HG03097 (cell line): ENCODE data around the gene DEDD.
A peak's percentile ranks its signal among the peaks of the same experiment; 100 is the strongest.

Experiments
- ATAC-seq: cut with Tn5 transposase; IDR thresholded peaks from one replicate; pipeline ENCODE4 v1.9.1; 2021; ENCODE audit not compliant: unreplicated experiment, low FRiP score

The DEDD gene

DNA sequence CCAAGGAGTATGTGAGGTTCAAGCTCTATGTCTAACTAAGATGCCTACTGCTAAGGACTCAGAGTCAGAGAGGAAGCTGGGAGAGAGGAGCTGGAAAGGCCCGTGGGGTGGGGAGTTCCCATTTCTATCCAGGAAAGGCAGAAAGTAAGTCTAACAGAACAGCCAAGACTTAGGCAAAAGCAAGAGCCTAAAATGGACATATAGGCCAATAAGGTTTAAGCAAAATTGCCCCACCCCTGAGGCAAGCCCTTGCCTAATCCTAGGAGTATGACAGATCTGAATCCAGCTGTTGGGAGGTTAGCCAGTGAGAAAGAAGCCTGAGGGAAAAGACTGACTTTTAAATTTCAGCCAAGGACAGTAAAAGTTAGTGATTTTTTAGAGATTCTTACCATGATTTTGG lies 35.9 kb downstream of the DEDD start:
- ATAC-seq: no peak

DNA sequence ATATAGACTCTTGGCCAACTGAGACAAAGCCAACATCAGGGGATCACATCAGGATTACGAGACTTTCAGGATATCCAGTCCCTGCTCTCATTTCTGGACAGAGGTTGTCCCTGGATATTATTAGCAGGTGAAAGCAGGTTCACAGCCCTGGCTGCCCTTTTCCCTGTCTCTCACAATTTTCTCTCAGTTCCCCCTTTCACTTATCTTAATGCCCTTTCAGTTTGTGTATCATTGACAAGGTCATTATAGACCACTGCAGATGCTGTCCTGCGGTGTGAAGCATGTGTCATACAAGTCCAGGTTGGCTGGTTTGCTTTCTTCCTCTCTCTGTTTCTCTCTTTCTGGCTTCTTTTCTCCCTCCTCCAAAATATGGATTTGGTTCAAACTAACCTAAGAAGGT lies 36.5 kb downstream of the DEDD start:
- ATAC-seq: peak; percentile 27

DNA sequence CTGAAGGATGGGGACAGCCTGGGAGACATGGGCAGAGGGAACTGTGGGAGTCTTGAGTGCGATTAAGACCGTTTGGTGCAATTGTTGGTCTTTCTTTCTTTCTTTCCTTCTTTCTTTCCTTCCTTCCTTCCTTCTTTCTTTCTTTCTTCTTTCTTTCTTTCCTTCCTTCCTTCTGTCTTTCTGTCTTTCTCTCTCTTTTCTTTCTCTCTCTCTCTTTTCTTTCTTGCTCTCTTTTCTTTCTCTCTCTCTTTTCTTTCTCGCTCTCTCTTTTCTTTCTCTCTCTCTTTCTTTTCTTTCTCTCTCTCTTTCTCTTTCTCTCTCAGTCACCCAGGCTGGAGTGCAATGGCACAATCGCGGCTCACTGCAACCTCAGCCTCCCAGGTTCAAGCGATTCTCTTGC lies 37.2 kb downstream of the DEDD start:
- ATAC-seq: no peak

DNA sequence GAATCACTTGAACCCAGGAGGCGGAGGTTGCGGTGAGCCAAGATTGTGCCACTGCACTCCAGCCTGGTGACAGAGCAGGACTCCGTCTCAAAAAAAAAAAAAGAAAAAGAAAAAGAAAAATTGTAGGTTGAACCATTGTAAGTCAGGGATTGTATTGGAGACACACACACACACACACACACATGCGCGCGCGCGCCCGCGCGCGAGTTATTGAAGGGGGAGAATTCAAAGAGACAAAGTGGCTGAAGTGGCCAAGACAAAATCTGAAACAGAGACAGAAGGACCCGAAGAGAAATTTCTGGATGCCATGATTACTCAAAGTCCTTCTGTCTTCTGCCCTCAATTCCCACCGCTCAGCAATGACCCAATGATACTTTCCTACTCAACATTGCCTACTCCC lies 38.0 kb downstream of the DEDD start:
- no peak for ATAC-seq

DNA sequence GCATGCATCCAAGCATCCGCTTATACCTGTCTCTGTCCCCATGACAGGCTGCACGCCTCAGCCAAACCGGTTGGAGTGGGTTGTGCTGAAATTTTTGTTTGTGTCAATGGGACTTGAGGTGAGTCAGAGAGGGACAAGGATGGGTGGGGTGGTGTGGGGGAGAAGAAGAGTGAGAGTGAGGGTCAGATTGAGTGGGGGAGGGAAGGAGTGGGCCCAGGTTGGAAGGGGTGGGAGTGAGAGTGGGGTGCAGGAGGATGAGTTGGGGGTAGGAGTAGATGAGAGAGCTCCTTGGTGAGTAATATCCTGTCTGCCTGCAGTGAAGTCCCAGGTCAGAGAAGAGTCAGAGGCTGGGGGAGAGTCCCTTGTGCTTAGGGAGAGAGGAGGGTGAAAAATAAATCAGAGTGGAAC lies 39.8 kb downstream of the DEDD start:
- no peak for ATAC-seq

DNA sequence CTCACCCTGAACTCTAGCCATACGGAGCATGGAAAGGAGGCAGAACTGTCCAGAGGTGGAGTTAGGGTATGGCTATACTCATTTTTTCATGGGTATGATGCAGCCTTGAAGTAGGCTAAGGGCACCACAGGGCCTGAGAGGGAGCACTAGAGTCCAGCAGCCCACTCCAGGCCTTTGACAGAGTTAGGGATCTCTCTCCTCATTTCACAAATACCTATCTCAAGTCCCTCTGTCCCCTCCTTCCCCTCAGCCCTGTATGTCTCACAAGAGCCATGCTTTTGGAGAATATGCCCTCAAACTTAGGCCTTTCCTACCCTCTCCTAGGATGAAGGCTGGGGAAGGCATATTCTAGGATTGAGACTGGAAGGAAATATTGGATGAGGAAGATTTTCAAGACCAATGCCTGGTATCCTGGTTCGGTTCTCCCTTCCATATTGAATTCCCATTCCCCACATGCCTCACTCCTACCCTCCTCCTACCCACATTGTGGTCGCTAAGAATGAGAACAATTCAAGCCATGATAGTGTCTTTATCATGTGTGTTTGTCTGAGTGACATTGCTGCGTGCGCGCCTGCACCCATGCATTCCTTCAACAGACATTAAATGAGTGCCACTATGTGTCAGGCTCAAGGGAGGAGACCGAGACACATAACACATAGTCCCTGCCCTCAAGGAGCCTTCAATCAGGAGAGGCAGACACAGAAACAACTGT lies 40.5 kb downstream of the DEDD start:
- ATAC-seq: no peak

DNA sequence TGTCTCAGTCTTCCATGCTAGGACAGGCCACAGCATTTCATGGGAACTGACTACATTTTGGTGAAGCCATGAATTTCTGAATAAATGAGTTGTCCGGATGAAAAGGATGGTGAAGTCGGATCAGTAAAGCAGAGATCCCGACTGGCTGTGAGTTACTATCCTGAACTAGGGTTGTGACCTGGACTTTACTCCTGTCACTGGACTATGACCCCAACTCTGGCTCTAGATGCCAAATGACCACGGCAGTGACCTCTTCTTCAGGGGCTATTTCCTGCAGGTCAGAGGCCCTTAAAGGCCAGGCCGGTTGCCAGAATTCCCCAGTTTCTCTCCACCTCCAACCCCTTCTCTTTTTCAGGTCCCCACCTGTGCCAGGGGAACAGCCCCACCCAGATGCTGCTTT lies 41.4 kb downstream of the DEDD start:
- ATAC-seq: no peak

DNA sequence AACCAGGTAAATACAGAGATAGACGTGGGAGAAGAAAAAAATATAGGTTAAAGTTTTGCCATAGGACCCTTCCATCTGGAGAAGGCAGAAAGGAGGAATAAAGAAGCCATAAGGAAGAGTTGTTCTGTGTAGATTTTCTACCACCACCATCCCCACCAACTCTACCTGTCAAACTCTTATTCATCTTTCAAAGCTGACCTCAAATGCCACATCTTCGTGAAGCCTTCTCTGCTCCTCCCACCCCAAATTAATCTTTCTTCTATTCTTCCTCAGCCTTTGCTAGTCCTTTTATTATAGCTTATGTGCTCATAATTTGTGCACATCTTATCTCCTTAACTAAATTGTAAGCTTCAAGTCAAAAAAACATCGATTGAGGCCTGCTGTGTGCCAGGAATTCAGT lies 41.9 kb downstream of the DEDD start:
- no peak for ATAC-seq

DNA sequence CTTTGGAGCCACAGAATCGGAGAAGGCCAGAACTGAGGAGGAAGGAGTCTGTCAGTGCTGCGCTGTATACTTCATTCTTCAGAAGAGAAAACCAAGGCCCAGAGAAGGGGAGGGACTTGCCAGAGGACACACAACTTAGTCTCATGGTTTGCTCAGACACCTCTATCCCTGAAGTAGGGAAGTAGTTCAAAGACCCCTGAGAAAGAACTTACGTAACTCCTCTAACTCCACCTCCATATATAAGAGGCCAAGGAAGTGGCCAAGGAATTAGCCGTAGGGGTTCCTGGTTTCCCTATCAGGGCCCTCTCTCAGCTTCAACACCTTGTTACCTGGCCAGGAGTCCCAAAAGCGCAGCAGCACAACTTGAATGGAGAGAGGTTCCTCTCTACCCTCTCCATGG lies 42.5 kb downstream of the DEDD start:
- no peak for ATAC-seq

DNA sequence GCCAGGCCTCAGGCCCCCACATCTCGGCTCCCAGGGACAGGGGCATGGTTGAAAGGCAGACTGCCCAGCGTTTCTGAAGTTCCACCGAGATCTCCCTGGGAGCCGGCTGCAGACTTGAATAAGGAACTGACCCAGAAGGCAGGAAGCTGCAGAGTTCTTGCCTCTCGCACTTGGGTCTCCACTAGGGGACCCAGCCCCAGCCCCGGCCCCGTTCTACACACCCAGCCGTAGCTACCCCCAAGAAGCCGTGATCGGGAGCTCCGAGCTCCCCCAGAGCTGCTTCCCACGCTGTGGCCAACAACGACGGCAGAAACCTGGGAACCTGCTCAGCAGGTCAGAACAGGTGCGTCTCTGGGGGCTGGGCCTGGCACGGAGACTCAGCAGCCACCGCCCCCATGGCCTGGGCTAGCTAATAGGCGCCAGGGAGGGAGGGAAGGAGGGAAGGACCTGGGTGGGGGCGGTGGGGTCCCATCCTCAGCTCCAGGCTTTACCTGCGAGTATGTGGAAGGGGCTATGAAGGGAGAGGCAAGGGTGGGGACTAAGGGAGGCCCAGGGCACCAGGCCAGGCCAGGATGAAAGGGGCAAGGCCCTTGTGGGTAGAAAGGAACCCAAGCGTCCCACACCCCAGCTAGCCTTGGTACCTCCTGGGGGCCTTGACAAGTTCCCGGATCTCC lies 43.1 kb downstream of the DEDD start, which contains the start of gene NECTIN4:
Gene NECTIN4, minus strand, starts transcription at position 308 of the 674 bp plus-strand sequence. Its CDS starts 262 bp downstream, at position 46.
- ATAC-seq: no peak

DNA sequence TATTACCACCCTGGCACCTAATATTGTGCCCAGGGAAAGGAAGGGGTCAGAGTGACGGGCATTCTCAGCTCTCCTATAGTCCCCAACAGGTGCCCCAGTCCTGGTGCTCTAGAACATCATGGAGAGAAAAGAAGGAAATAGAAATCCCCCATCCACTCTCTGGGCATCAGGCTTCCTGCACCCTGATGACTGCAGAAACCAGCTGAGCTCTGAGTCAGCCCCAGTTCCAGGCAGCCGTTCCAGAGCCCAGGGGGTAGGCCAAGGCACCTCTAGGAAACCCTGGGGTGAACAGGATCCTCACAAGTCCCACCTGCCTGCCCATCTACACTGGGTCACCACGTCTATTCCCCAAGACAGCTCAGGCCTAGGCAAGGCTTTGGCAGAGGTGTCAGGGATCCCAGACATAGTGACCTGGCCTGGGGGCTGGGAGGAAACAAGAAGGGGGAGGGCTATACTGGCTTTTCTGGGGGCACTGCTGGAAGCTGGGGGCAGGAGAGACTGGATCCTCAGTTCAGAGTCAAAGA lies 43.8 kb downstream of the DEDD start:
- ATAC-seq: no peak

DNA sequence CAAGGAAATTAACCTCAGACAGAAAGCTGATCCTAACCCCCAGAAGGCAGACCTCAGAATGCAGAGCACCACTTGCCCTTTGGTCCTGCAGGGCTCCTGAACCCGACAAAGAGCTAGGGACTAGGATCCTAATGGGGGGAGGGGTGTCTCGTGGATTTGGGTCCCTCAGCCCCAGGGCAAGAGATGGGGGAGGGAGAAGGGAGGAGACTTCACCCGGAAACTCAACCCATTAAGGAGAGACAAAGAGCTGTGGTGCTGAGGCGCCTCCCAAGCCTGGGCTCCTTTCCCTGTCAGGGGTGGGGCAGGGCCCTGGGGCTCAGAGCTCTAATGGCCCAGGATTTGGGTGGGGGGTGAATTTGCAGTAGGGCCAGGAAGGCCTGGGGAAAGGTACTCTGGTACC lies 46.0 kb downstream of the DEDD start:
- no peak for ATAC-seq

DNA sequence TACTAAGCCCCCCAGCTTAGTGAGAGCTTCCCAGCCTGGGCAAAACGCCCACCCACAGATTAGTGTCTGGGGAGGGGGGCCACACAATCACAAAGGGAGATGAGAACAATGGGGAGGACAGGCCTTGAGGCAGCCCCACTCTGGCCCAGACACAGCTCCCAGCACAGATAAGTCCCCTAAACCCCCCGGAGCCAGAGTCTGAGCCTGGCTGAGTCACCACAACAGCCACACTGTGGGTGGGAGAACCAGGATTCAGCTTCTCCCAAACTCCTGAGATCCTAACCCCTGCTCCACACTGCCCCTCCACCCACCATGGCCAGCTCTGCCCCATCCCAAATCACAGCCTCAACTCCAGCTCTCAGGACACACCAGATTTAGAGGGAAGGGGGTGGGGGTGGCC lies 47.3 kb downstream of the DEDD start:
- ATAC-seq: no peak

DNA sequence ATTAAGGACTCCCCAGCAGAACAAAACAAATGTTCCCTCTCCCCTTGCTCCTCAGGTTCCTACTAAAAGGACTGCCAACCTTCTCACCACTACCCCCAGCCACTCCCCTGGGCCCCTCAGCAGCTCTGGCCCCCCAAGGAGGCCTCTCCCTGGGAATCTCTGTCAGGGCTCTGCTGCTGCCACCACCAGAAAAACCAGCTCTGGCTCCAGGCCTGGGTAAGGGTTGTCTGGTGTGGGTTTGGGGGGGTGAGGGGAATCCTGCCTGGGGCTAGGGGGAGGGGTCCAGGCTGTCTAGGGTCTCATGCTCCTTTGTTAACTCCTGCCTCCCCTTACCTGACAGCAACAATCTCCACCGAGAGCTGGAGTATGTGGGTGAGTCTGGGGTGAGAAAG lies 47.9 kb downstream of the DEDD start:
- no peak for ATAC-seq

DNA sequence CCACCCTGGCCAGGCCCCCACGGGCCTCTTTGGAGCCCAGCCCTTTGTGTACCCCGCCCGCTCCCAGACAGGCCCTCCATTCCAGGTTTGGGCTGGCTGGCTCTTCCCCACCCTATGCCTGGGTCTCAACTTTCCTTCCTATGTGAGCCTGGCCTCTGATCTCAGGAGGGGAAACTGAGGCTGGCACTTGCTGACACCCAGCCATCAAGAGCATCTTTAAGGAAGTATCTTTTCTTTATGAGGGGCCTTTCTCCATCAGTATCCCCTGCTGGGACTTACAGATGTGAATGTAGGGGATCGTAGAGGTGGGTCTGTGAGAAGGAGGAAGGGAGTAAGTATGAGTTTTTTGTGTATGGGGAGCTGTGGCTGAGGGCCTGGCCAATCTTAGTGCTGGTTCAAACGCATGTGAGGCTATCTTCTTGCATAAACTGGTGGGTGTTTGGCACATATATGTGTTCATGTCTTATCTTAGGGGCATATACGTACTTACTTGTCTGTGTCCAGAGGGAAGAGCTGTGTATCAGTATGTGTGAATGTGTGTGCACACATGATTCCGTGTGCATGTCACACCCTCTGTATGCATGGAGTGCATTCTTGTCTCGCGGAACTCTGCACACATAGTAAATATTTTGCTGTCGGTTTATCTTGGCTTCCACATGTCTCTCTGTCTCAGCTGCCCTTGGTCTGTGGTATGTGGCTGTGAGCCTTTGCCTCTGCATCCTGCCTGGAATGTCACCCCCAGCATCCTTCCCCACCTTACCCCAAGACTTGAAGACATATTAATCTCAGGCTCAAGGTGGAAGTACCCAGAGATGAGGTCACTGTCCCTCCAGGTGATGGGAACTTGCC lies 48.5 kb downstream of the DEDD start:
- ATAC-seq: no peak

DNA sequence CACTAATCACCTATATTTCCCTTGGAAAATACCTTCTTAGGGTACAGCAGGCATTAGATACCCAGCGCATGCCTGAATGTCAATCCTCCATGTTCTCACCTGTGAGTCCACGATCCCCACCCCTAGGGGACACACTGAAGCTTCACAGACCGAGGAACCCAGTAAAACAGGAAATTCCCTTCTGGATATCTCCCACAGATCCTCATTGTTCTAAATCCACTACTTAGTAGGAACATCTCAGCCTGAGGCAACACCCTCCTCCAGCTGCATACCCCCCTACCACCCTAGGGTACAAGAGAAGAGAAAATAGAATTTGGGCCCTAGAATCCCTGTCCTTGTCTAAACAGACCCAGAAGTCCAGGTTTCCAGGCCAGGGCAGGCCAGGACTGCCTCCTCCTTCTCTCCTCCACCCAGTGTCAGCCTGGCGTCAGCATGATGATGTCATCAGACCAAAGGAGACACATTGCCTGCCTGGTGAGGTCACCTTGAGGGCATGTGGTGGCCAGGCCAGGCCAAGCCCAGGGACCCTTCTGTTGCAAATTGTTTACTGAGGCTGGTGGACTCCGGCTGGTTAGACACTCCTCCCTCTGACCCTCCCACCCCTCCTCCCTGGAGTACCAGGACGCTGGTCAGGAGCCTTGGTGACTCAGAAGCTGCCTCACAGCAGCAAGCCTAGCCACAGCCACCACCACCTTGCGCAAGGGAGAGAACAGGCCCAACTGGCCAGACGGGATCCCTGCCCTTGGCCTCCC lies 49.3 kb downstream of the DEDD start:
- no peak for ATAC-seq

DNA sequence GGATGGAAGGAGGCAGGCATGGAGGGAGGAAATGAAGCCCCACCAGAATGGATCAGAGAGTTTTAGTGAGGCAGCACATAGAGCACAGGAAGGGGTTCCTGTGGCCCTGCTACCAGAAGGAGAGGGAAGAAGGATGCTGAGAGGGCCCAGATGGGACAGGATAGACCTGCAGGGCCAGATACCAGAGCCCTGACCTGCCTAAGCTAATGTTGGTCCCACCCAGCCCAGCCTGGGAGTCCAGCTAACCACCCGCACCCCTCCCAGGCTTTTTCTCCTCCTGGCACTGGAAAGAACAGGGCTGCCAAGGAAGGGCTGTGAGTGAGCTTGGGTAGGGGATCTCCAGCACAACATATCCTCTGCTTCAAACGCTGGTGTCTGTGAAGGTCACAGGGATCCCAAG lies 50.0 kb downstream of the DEDD start:
- ATAC-seq: no peak

DNA sequence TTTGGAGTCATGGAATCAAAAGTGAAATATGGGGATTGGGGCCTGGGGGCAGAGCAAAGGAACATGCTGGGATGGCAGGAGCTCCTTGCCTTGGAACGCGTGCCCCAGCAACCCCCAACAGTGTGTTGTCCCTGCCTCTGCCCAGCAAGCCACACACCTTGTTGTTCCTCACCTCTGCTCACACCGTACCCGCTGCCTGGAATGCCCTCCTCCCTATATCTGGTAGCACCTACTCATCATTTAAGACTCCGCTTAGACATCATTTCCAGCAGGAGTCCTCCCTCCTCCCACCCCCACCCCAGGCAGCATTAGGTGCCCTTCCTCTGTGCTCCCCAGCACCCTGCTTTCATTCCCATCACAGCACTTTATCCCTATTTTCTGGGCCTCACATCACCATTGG lies 50.9 kb downstream of the DEDD start:
- ATAC-seq: no peak

DNA sequence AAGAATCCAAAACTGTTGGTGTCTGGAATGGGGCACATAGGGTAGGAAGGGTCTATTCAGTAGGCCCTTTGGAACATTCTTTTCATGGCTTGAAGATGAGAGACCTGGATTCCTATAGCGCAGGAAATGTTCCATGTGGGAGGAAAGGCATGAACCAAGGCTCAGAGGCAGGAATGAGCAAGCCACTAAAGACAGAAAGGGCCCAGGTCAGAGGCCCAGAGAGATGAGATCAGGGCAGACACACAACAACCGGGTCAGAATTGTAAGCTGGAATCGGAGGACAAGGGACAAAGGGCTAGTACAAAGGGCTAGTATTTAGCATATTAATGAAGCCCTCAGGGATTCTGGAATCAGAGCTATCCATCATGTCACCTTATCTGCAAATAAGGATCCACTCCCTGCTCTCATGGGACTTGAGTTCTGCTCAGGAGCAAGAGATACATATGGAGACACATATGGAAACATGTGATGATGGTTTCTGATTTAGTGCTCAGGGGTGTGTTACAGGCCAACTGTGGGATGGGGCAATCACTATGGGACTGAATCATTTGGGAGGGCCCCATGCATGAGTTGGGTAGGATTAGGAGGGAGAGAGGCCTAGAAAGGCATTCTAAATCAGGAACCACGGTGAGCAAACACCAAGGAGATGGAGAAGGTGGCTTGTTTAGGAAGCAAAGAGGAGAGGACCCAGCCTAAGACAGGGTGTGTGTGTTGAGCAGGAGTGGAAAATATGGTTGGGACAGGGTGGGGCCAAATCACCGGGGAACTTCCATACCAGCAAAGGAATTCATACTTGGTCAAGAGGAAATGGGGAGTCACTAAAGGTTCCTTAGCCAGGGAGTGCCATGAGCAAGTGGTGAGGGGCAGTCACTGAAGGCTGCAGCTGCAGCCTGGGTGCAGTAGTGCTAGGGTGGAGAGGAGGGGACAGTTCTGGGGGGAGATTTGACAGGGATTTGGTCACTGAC lies 51.7 kb downstream of the DEDD start:
- no peak for ATAC-seq
